Lower leg skin (tissue), 3 donors: Measurements from ENCODE around the gene PRRT1.

Experiments used
- POLR2A ChIP-seq, 2 donors: fragments of 450-650 bp; IDR thresholded peaks; one replicate each; pipeline ENCODE4 v1.6.1; 2016 to 2017; ENCODE audit warnings: antibody characterized with exemption in 2 of 2, mild to moderate bottlenecking in 1 of 2, moderate library complexity in 1 of 2
- TF ChIP-seq, protein P1 (sequence below), 3 donors: fragments of 450-650 bp; IDR thresholded peaks; one replicate each; pipeline ENCODE4 v1.5.1; 2016; ENCODE audit warnings: antibody characterized with exemption in 3 of 3, mild to moderate bottlenecking in 3 of 3, moderate library complexity in 2 of 3

DNA sequence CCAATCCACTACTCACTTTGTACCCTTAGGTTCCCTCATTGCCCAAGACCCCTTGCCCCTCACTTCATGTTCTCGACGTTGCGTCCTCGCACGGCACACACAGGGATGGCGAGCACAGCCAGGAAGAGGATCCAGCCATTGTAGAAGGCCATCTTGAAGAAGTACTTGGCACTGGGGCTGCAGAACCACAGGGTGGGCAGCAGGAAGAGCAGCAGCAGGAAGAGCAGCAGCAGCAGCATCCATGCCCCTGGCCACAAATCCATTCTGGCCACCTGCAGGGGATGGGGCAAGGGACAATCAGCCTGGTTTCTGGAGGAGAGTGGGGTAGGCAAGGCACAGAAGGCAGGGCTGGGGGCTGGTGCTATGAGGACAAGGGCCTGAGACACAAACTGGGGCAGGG lies 19.5 kb upstream of the PRRT1 start:
- TF ChIP-seq, protein P1, sequence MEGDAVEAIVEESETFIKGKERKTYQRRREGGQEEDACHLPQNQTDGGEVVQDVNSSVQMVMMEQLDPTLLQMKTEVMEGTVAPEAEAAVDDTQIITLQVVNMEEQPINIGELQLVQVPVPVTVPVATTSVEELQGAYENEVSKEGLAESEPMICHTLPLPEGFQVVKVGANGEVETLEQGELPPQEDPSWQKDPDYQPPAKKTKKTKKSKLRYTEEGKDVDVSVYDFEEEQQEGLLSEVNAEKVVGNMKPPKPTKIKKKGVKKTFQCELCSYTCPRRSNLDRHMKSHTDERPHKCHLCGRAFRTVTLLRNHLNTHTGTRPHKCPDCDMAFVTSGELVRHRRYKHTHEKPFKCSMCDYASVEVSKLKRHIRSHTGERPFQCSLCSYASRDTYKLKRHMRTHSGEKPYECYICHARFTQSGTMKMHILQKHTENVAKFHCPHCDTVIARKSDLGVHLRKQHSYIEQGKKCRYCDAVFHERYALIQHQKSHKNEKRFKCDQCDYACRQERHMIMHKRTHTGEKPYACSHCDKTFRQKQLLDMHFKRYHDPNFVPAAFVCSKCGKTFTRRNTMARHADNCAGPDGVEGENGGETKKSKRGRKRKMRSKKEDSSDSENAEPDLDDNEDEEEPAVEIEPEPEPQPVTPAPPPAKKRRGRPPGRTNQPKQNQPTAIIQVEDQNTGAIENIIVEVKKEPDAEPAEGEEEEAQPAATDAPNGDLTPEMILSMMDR (IDR thresholded peaks at IDR 0.05): no peak
- no peak for TF ChIP-seq POLR2A (IDR thresholded peaks at IDR 0.05)
